Measurements from ENCODE around the gene TIPARP.
"Not testable (repeated sequence)": the region's sequence is repeated elsewhere in the genome, so short reads cannot be mapped to it uniquely, and the experiment has no call there.

Gene TIPARP

DNA sequence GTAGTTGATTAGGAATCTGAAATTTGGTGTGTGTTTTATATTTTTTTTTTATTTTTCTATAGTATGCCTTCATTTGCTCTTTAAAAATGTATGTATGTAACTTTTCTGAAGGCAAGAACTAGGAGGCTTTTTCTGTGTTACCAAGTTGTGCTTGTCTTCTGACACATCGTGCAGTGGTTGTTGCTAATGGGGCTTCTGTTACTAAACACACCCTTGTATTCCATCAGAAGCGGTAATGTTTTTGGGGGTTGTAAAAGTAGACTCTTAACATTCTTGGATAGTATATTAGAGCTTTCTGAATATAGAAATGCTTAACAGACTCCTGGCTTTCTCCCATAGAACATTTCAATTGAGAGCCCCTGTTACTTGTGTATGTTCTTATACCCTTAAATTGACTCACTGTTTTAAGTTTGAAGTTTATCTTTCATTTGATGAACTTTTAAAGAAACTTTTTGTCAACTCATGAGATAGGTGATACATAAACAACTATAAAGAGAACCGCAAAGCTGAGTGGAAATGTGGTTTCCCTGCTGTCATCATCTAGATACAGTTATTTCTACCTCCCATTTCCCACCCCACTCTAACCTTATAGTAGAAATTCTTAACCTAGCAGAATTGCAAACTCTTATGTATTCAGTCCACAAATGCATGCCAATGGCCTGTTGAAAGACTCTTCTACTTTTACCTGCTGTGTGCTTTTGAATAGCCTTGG lies 2.5 kb downstream of the TIPARP start:
- DNase-seq: no peak

DNA sequence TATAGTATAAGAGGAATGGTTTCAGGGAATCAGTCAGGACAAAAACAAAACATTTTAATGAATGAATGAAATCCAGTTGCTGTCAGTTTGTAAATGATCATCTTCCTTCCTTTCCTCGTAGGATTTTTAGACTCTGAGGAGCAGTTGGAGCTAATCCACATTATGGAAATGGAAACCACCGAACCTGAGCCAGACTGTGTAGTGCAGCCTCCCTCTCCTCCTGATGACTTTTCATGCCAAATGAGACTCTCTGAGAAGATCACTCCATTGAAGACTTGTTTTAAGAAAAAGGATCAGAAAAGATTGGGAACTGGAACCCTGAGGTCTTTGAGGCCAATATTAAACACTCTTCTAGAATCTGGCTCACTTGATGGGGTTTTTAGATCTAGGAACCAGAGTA lies 3.1 kb downstream of the TIPARP start:
- no peak for DNase-seq

GRCh38 chr3:156678197-156678596 lies 3.8 kb downstream of the TIPARP start:
- DNase-seq: no peak

DNA sequence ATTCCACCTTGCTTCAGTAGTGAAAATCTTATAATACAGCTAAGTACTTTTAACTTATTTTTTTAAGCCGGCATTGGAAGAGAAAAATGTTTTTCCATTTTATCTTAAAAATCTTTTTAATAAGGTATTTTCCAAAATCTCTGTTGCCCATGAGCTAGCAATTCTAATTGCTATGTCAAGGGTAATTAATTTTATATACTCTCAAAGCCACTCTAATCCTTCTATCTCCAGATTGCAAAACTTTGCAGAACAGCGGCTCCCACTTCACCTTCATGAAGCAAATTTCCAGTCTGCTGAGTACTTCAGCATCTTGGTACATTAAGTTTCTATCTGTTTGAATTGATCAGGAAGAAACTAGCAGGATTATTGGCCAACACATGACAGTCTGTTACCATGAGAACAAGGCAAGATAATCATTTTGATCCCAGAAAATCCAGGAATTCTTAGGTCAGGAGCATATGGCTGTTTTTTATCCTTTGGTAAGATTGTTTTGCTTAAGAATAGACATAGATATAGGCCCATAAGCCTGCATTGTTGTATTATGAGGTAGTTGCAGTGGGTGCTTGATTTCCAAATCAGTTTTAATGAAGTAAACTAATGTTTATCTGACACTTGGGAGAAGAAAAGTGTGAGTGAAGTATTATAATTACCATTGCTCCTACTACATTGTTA lies 6.0 kb downstream of the TIPARP start:
- no peak for DNase-seq

GRCh38 chr3:156681002-156681401 lies 6.6 kb downstream of the TIPARP start:
- no peak for DNase-seq

GRCh38 chr3:156682501-156682900 lies 8.1 kb downstream of the TIPARP start:
- no peak for DNase-seq

DNA sequence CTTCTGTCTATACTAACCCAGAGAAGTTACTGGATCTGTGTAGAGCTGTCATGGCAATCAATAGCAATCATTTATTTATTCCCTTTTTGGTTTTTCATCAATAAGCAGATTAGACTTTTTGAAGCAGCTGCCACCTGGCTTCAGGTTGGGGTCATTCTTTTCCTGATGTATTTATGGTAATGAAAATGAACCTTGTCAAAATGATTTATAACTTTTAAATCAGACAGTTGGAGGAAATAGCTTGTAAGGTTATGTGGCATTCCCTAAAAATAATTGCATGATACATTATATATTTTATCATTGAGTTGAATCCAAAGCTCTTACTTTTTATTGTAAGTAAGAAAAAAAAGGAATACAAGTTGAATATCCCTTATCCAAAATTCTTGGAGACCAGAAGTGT lies 8.6 kb downstream of the TIPARP start:
- DNase-seq: no peak

- no peak for DNase-seq
Observed at GRCh38 chr3:156685198-156685597, 10.8 kb downstream of the TIPARP start.

- DNase-seq: no peak
Observed at GRCh38 chr3:156685752-156686151, 11.4 kb downstream of the TIPARP start.

DNA sequence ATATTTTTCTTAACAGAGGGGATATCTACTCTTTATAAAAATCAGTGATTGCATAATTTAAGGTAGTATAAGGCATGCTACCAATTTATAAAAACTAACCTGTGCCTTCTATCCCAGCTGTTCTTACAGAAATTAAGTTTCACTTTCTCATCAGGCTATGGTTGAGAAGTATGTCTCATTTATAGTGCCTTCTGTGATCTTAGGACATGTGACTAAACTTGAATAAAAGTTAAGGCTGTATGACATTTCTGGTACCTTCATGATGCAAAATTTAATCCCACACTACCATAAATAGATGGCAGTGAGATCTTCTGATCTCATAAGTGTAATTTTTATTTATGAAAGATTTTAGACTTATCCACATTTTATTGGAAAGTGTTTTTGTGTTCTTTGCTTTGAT lies 12.6 kb downstream of the TIPARP start:
- no peak for DNase-seq

- no peak for DNase-seq
Observed at GRCh38 chr3:156688632-156689452, 14.5 kb downstream of the TIPARP start.

DNA sequence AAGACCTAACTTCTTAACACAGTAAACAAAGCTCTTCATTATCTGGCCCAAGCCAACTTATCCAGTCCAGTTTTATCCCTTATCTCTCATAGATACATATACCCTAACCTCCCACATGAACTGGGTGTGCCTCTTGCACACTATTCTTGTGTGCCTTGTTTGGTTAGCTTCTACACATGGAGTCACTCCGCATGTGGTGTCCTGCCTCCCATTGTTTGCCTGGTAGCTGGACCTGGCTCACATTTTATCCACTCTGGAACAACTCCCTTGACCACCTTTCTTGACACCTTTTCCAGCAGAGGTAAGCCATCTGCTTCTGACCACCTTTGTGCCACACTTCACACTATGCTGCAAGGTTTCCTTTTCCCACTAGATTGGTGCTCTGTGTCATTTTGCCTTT lies 15.2 kb downstream of the TIPARP start:
- DNase-seq: no peak

DNA sequence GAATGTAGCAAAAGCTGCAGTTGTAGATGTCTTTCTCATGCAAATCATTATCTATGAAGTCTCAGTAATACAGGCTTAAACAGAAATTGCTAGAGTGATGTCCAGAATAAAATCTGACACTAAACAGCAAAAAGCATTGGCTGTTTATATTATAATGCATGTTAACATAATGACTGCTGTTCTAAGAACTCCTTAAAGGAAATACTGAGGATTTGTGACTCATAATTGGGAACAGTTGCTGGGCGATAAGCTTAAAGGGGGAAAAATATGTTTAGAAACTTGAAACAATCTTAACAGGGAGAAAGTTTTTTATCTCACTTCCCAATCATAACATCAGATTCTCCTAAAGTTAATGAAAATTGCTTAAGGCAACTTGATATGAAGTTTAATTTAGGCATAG lies 17.5 kb downstream of the TIPARP start:
- DNase-seq: no peak

GRCh38 chr3:156693166-156693565 lies 18.8 kb downstream of the TIPARP start:
- DNase-seq: no peak

- no peak for DNase-seq
Observed at GRCh38 chr3:156694536-156694935, 20.1 kb downstream of the TIPARP start.

DNA sequence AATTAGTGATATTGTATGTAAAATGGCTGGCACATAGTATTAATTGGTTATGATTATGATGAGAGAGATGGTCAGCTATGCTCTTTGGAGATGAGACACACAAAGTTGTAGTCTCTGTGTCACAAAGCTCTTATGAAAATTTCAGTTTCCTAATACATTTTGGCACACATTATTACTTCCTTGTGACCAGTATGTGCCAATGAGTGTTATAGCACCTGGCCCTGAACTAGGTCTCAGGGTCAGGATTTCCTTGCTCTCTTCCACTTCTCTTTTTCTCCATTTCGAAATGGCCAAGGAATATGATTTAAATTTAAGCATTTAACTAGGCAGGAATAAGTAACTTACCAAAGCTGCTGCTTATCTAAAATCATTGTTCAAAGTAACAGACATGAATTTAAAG lies 28.0 kb downstream of the TIPARP start:
- DNase-seq: no peak

DNA sequence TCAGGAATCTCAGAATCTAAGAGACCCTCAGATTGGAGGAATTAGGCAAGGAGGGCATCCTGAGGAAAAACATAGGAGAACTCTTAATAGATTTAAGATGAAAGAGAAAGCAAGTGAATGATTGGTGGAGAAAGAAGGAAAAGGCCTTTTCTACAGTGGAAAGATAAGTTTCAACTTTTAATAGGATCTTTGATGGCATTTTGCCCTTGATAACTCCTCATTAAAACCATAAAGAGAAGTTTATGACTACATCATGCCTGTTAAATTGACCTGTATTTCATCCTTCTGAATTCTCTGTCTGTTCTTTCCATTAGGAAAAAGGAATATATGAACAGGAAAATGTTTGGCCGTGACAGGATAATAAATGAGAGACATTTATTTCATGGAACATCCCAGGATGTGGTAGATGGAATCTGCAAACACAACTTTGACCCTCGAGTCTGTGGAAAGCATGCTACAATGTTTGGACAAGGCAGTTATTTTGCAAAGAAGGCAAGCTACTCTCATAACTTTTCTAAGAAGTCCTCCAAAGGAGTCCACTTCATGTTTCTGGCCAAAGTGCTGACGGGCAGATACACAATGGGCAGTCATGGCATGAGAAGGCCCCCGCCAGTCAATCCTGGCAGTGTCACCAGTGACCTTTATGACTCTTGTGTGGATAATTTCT lies 30.1 kb downstream of the TIPARP start:
- no peak for DNase-seq

GRCh38 chr3:156705761-156706616 lies 31.6 kb downstream of the TIPARP start:
- no peak for DNase-seq

DNA sequence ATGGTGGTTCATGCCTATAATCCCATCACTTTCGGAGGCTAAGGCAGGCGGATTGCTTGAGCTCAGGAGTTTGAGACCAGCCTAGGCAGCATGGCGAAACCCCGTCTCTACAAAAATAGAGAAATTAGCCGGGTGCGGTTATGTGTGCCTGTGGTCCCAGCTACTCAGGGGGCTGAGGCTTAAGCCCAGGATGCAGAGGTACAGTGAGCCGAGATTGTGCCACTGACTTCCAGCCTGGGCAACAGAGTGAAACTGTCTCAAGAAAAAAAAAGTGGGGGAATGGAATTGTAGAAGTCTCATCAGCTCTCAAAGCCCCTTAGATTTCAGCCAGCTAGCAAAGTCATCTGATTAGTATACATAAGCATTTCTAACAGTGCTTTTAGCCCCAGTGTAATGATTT lies 33.2 kb downstream of the TIPARP start:
- DNase-seq: no peak

DNA sequence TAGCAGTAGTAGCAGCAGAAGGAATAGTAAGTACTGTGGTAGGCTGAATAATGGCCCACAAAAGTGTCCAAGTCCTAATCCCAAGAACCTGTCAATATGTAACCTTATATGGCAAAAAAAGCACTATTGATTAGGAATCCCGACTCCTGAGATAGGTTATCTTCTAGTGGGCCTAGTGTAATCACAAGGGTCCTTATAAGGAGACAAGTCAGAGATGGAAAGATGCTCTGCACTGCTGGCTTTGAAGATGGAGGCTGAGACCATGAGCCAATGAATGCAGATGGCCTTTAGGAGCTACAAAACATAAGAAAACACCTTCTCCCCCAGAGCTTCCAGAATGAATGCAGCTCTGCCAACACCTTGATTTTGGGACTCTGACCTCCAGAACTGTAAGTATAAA lies 36.0 kb downstream of the TIPARP start:
- DNase-seq: no peak

GRCh38 chr3:156711113-156711512 lies 36.7 kb downstream of the TIPARP start:
- DNase-seq: no peak

GRCh38 chr3:156711944-156712343 lies 37.6 kb downstream of the TIPARP start:
- not testable (repeated sequence) for DNase-seq

Data from GOT3 (cell line).